Stimulated activated CD4-positive, alpha-beta T cell treated with anti-CD3 and anti-CD28 coated beads, Interleukin-1b, Interleukin-23, amount 100 ng/mL, for 1 hour (primary cell): ENCODE data around the gene SVOPL.

ENCODE experiments used
- DNase-seq, 2 donors: peaks; one replicate each; pipeline ENCODE4 v3.0.0-alpha.2; 2020; ENCODE audit warnings: low read depth in 2 of 2

SVOPL gene

GRCh38 chr7:138564365-138564764, 136.8 kb downstream of the SVOPL start:
- DNase-seq = no peak

GRCh38 chr7:138563808-138564207, 137.4 kb downstream of the SVOPL start:
- DNase-seq = no peak

GRCh38 chr7:138559448-138559847, 141.7 kb downstream of the SVOPL start:
- no peak for DNase-seq

GRCh38 chr7:138556771-138557484, 144.2 kb downstream of the SVOPL start:
- no peak for DNase-seq

GRCh38 chr7:138555684-138556083, 145.5 kb downstream of the SVOPL start:
- no peak for DNase-seq

- DNase-seq = no peak
These were observed 146.5 kb downstream of the SVOPL start for GRCh38 chr7:138554674-138555073.

GRCh38 chr7:138553805-138554204, 147.4 kb downstream of the SVOPL start:
- no peak for DNase-seq

GRCh38 chr7:138551102-138551501, 150.1 kb downstream of the SVOPL start:
- no peak for DNase-seq

GRCh38 chr7:138550337-138550736, 150.8 kb downstream of the SVOPL start:
- DNase-seq = no peak

GRCh38 chr7:138549082-138549481, 152.1 kb downstream of the SVOPL start:
- no peak for DNase-seq

- DNase-seq = no peak
These were observed 154.3 kb downstream of the SVOPL start for GRCh38 chr7:138546829-138547228.

- DNase-seq = no peak
These were observed 155.0 kb downstream of the SVOPL start for GRCh38 chr7:138546064-138546619.

- DNase-seq = no peak
These were observed 156.0 kb downstream of the SVOPL start for GRCh38 chr7:138545123-138545522.
